ENCODE measurements around the gene PPP1R16B.

PPP1R16B gene

DNA sequence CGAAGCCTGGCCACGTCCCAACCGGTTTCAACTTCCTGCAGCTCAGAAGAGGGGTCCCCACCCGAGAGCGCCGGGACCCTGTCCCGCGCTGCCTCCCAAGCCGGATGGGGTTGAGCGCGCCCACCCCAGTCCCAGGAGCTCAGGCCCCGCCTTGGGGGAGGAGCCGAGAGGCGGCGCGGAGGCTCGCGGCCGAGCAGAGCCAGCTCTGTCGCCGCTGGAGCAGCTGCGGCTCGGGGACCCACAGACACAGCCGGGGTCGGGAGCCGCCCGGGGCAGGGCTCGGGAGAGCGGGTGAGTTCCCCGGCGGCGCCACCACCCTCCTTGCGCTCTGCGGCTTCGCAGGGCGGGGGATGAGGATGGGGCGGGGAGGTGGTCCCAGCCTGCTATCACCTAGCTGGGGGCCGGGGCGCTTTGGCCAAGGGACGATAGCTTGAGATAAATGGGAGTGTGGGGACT lies at the start of gene PPP1R16B:
TSS of gene PPP1R16B (plus strand) at position 196 of the 456 bp plus-strand sequence. CDS start 30,229 bp downstream, outside the sequence.
- no peak for DNase-seq

GRCh38 chr20:38757145-38757775 lies 48.2 kb upstream of the PPP1R16B start:
- DNase-seq, result no peak

GRCh38 chr20:38759106-38759505 lies 46.4 kb upstream of the PPP1R16B start:
- DNase-seq, result no peak

GRCh38 chr20:38760978-38761377 lies 44.5 kb upstream of the PPP1R16B start:
- no peak for DNase-seq

- DNase-seq, result no peak
Observed at GRCh38 chr20:38762174-38762573, 43.3 kb upstream of the PPP1R16B start.

DNA sequence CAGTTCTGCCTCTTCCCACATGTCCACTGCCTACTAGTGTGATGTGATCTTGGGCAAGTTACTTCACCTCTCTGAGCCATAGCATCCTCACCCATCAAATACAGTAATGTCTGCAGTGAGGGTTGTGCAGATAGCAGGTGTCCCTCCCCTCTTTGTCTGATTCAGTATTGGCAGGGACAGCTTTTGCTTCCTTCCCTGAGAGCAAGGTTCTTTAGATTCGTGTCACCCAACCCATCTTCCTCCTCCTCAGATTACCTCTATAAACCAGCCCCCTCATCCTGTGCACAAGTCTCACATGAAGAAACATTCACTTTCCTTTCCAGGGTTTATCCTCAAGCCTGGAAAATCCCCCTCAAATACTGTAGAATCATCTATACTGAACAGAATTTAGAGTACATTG lies 41.9 kb upstream of the PPP1R16B start:
- no peak for DNase-seq

- DNase-seq, result no peak
Observed at GRCh38 chr20:38764567-38765318, 40.8 kb upstream of the PPP1R16B start.

GRCh38 chr20:38766071-38766470 lies 39.4 kb upstream of the PPP1R16B start:
- DNase-seq, result no peak

DNA sequence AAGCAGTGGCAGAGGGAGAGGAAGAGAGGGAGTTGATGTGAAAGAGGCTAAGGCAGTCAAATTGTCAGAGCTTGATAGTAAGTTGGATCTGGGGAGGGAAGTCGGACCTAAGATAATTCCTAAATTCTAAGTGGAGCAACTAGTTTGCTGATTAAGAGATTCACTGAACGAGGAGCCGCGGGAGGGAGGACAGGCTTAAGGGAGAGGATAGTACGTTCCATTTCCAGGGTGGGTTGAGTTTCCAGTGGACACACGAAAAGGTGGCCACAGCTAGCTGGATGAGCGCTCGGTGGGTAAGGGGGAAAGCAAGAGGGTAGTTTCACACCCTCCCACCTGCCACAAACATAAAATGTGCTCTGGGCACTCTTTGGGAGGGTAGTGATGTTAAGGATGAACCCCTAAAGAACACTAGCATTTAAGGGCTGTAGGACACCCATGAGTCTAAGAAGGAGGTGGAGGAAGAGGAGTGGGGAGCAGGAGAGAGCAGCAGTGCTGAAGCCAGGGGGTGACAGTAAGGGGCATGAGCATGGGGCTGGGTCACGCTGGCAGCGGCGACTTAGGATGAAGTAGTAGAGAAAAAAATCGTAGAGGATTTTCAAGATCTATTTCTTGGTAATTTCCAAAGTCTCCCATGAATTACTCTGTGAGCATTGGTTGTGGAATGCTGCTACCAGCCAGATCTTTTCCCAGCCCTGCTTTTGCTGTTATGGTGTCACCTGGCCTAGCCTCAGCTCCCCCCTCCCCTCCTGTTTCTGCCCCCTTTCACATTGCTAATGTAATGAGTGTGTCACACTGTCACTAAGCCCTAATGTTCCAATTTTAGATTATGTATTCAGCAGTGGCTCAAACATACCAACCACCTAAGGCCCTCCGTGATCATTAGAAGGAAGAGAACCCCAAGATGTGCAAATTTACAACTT lies 35.9 kb upstream of the PPP1R16B start:
- DNase-seq, result no peak

GRCh38 chr20:38770546-38770945 lies 35.0 kb upstream of the PPP1R16B start:
- DNase-seq, result no peak

GRCh38 chr20:38770970-38771369 lies 34.5 kb upstream of the PPP1R16B start:
- DNase-seq, result no peak

DNA sequence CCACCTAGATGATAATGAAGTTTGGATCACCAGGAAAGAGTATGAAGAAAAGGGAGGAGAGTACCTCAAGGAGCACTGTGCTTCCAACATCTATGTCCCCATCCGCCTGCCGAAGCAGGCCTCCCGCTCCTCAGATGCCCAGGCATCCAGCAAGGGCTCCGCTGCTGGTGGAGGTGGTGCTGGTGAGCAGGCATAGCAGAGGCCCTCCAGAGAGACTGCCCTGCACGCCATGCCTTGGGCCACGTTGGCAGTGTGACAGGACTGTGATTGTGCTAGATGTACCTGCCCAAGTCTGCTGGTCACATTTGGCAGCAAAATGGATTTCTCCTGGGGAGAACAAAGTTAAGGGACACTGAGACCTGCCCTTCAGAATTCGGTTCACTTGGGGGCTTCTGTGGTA lies 33.9 kb upstream of the PPP1R16B start:
- no peak for DNase-seq

GRCh38 chr20:38774167-38774566 lies 31.3 kb upstream of the PPP1R16B start:
- no peak for DNase-seq

DNA sequence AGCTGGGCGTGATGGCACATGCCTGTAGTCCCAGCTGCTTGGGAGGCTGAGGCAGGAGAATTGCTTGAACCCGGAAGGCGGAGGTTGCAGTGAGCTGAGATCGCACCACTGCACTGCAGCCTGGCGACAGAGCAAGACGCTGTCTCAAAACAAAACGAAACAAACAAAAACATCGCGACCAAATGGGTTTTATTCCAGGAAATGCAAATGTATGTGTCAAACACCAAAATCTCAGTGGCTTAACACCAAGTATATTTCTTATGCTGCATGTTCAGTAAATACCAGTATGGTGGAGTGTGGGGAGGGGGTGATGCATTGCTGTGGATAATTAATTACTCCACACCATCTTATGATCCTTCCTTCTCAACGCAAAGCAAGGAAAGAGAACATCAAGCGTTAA lies 29.1 kb upstream of the PPP1R16B start:
- no peak for DNase-seq

DNA sequence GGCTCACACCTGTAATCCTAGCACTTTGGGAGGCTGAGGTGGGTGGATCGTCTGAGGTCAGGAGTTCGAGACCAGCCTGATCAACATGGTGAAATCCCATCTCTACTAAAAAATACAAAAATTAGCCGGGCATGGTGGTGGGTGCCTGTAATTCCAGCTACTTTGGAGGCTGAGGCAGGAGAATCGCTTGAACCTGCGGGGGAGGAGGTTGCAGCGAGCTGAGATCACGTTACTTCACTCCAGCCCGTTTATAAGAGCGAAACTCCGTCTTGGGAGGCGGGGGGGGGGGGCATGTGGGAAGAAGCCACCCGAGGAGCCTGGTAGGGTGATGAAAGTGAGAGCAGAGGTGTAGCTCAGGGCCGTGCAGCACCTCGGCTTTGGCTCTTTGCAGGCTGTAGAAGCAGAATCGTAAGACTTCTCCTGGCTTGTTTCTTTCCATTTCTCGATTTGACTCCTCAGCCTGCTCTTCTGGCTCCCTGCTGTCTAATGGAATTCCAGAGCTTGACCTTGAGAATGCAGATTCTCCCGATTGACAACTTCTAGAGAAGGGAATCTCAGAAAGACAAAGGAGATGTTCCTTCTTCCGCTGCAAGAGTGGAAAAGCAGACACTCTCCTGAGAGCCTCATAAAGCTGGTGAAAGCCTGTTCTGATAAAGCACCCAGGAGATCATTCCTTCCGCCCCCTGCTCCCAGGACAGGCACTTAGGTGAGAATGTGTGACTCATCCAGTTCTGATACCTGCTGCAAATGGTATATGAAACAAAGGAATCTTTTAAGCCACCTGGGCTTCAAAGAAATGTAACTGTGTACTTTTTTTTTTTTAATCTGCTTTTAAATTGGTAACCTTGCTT lies 26.0 kb upstream of the PPP1R16B start:
- DNase-seq, result no peak

DNA sequence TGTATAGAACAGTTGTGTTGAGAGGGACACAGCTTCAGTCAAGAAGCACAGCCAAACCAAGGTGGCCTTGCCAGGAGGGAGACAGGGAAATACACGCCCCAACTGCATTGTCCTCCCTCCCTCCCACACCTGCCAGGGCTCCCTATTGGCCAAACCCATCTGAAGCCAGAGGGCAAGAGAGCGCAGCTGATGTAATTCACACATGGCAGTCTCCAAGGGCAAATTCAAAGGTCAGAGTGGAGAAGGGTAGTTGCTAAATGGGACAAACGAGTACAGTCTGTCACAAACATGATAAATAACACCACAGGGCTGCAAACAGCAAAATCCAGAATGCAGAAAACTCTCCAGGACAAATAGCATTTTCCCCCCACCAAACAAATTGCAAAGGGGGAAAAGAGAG lies 23.2 kb upstream of the PPP1R16B start:
- no peak for DNase-seq

DNA sequence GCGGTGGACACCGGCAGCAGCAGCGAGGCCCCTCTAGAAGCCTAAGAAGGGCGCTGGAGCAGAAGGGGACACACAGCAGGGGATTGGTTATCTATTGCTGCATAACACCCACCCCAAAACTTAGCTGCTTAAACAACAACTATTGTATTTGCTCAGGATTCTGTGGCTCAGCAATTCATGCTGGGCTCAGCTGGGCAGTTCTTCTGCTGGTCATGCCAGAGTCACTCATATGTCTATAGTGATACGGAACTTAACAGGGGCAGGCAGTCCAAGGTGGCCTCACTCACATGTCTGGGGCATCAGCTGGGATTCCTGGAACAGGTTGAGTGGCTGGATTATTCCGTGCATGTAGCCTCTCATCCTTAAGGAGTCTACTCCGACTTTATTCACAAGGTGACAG lies 17.6 kb upstream of the PPP1R16B start:
- no peak for DNase-seq

DNA sequence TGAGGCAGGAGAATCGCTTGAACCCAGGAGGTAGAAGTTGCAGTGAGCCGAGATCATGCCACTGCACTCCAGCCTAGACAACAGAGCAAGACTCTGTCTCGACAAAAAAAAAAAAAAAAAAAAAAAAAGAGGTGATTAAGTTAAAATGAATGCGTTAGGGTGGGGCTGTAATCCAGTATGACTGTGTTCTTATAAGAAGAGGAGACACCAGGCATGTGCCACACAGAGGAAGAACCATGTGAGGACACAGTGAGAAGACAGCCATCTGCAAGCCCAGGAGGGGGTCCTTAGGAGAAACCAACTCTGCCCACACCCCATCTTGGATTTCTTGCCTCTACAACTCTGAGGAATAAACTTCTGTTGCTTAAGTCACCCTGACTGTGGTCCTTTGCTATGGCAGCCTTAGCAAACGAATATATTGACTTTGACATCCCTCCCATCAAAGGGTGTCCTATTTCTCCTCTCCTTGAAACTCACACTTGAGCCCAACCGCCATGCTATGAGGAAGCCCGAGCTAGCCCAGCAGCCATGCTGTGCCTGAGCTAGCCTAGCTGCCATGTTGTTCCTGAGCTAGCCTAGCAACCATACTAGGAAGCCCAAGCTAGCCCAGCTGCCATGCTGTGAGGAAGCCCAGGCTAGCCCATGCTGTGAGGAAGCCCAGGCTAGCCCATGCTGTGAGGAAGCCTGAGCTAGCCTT lies 15.8 kb upstream of the PPP1R16B start:
- no peak for DNase-seq

DNA sequence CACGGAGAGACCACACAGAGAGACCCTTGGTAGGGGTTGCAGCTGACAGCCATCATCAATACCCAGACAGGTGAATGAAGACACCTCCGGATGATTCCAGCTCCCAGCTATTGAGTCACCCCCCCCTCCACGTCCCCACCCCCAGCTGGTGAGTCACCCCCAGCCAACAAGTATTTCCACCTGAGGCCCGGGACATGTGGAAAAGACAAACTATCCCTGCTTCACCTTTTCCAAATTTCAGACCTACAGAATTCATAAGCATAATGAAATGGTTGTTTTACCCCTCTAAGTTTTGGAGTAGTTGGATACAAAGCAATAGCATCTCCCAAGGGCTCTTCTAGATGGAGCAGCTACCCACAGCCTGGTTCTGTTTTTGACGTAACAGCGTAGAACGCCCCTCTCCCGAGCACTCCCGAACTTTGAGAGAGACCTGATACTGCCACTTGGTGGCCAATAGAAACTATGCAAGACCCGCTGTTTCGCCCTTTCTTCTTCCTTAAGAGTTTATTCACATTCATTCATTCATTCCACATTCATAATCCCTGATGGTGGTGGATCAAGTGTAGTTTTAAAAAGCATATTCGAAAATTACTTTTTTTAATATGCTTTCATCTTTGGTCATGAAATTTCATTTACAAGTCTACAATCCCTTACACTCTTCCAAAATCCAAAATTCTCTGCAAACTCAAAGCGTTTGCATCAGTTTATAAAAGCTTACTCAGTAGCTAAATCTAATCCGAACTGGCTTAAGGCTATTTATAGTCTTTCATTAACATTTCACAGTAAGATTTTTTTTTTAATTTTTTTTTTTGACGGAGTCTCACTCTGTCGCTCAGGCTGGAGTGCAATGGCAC lies 15.1 kb upstream of the PPP1R16B start:
- DNase-seq, result peak; percentile 44

GRCh38 chr20:38791291-38791690 lies 14.2 kb upstream of the PPP1R16B start:
- no peak for DNase-seq

DNA sequence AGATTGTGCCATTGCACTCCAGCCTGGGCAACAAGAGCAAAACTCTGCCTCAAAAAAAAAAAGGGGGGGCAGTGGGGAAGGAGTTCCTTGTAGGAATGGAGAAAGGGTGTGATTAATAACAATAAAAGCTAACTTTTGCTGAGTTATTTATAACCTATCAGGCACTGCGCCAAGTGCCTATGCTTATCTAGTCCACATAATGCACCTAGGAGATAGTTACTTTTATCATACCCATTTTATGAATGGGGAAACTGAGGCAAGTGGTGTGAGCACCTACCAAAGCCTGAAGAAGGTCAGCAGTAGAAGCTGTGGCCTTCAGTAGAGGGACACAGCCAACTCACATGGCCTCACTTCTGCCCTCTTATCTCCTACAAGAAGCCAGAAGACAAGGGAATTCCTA lies 13.6 kb upstream of the PPP1R16B start:
- no peak for DNase-seq

All from NCI-H774 (cell line).